22Rv1 (cell line): Measurements from ENCODE around the gene WDFY3.

ENCODE experiments used
- CTCF ChIP-seq: fragments of 450-650 bp; IDR thresholded peaks from 2 replicates; pipeline ENCODE4 v1.5.1; 2017; ENCODE audit warnings: mild to moderate bottlenecking
- ZFX ChIP-seq: fragments of 450-650 bp; IDR thresholded peaks from 2 replicates; pipeline ENCODE4 v1.6.1; 2017; ENCODE audit warnings: antibody characterized with exemption, borderline replicate concordance

- TF ChIP-seq CTCF (no peak), ZFX (no peak)
These were observed 45.9 kb downstream of the WDFY3 start for GRCh38 chr4:84920617-84921016.
